ENCODE measurements around the gene PCA3. TPM values are rescaled to one million over a fixed set of nuclear protein-coding genes. Genes with fewer than 3 reads are reported as not detected.

PCA3 gene
- total and polyA plus RNA-seq, 12 donors, result 0.06 to 0.14 (median 0.07) TPM; not detected in 9

DNA sequence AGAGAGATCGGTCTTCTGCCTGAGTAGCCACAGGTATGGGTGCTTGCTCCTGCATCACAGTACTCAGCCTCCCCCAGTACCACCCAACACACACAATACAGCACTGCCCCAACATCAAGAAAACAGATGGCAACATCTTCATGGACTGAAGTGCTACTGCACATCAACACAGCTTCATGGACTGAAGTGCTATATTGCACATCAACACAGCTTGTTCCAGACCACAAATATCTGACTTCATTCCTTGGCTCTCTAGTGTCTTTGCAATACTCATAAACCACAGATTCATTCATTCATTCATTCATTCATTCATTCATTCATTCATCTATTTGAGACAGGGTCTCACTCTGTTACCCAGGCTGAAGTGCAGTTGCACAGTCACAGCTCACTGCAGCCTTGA is 31.1 kb upstream of the PCA3 start:
- H3K36me3 ChIP-seq (replicated peaks in 1 of 2), result no peaks in the 10 kb centered on the region
- no peak overlapping the region for H3K27ac ChIP-seq
- H3K27me3 ChIP-seq, result no peaks in the 10 kb centered on the region
- WGBS, 4 donors, result 87 to 100% (median 97%) methylated on average over 1 of the region's 1 CpG
- H3K9me3 ChIP-seq (replicated peaks in 1 of 3), result no peaks in the 10 kb centered on the region
- no peak for DNase-seq
- TF ChIP-seq, protein P1, sequence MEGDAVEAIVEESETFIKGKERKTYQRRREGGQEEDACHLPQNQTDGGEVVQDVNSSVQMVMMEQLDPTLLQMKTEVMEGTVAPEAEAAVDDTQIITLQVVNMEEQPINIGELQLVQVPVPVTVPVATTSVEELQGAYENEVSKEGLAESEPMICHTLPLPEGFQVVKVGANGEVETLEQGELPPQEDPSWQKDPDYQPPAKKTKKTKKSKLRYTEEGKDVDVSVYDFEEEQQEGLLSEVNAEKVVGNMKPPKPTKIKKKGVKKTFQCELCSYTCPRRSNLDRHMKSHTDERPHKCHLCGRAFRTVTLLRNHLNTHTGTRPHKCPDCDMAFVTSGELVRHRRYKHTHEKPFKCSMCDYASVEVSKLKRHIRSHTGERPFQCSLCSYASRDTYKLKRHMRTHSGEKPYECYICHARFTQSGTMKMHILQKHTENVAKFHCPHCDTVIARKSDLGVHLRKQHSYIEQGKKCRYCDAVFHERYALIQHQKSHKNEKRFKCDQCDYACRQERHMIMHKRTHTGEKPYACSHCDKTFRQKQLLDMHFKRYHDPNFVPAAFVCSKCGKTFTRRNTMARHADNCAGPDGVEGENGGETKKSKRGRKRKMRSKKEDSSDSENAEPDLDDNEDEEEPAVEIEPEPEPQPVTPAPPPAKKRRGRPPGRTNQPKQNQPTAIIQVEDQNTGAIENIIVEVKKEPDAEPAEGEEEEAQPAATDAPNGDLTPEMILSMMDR (IDR thresholded peaks at IDR 0.05), result no peak
- TF ChIP-seq POLR2A (IDR thresholded peaks at IDR 0.05), result no peak
- no peak overlapping the region for H3K4me3 ChIP-seq
- intact Hi-C loops (cut with DNase I), result no loop called here
- H3K4me1 ChIP-seq (replicated peaks in 1 of 2), result no peaks in the 10 kb centered on the region

DNA sequence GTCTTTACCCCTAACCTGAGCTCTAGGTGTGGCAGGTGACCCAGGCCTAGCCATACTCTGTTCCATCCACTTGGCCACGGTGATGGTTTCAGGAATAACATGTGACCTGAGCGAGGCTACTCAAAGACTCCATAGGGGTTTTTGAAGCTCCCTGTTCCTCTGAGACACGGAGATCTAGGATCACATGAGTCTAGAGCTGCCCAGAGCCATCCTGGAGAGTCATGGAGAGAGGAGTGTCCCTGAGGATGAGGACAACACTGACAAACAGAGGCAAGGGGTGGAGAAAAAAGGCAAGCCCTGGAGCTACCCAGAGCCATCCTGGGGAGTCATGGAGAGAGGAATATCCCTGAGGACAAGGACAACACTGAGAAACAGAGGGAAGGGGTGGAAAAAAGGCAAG is 29.5 kb upstream of the PCA3 start:
- DNase-seq, result no peak
- Histone ChIP-seq H3K27me3 (no peaks in the 10 kb centered on the region), H3K4me1 (replicated peaks in 1 of 2) (no peaks in the 10 kb centered on the region), H3K27ac (no peak overlapping the region), H3K9me3 (replicated peaks in 1 of 3) (no peaks in the 10 kb centered on the region), H3K4me3 (no peak overlapping the region), H3K36me3 (replicated peaks in 1 of 2) (no peaks in the 10 kb centered on the region)
- TF ChIP-seq, protein P1 (IDR thresholded peaks at IDR 0.05), result no peak
- no peak for TF ChIP-seq POLR2A (IDR thresholded peaks at IDR 0.05)
- intact Hi-C loops (cut with DNase I), result no loop called here
- 80 to 88% (median 87%) methylated on average over 3 of the region's 3 CpGs for WGBS, 4 donors

DNA sequence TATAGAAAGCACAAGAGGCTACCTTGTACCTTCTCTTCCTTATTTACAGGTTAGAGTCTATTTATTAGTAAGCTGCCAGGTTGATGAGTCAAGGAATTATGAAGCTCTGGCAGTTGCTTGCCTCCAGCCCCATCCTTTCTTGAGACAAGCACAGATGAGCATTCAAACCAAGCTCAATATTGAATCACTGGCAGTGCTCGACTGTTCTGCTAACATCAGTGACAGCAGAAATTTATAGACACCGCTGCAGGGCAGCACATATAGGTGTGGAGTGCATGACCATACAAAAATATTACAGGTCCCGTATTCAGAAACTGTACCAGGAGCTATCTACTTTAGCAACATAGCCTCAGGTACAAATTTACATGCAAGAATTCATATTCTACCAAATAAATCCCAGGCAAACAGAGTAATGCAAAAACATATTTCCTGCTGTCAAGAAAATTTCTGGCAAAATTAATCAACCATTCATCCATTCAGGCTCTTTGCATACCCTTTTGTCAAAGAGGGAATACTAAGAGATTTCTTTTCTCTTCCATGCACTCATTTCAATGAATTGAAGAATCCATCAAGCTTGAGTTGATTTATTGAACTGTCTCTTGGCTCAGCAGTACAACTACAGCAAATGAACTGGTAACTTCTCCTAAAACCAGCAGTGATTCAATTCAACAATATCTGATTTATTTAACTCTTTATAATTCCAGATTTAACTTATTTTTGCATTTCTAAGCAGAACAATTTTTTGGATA is 26.9 kb upstream of the PCA3 start:
- intact Hi-C loops (cut with DNase I), result no loop called here
- DNase-seq, result no peak
- Histone ChIP-seq H3K27me3 (no peaks in the 10 kb centered on the region), H3K4me3 (no peak overlapping the region), H3K27ac (no peak overlapping the region), H3K4me1 (replicated peaks in 1 of 2) (no peaks in the 10 kb centered on the region), H3K36me3 (replicated peaks in 1 of 2) (no peaks in the 10 kb centered on the region), H3K9me3 (replicated peaks in 1 of 3) (no peaks in the 10 kb centered on the region)
- TF ChIP-seq POLR2A (IDR thresholded peaks at IDR 0.05), result no peak
- TF ChIP-seq, protein P1 (IDR thresholded peaks at IDR 0.05), result no peak
- WGBS, 4 donors, result 59 to 74% (median 68%) methylated on average over 3 of the region's 3 CpGs

DNA sequence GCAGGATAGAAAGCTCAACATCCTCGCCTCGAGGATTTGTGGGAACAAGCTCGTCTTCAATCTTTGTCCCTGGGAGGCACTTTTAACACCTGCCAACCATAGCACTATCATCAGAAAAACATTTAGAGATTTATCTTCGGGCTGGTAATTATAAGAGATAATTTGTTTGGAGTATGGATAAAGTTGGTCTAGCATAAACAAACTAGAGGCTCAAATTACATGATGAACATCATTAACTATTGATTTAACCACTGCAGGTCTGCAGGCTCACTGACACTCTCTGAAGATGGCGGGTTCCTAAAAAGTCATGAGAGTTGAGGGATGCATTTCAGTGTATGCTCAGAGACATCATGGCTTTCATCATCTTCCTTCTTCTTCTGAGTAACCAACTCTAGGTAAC is 25.8 kb upstream of the PCA3 start:
- WGBS, 4 donors, result 63 to 72% (median 68%) methylated on average over 5 of the region's 5 CpGs
- TF ChIP-seq, protein P1 (IDR thresholded peaks at IDR 0.05), result no peak
- no peak for TF ChIP-seq POLR2A (IDR thresholded peaks at IDR 0.05)
- Histone ChIP-seq H3K9me3 (replicated peaks in 1 of 3) (no peaks in the 10 kb centered on the region), H3K27ac (no peak overlapping the region), H3K4me3 (no peak overlapping the region), H3K4me1 (replicated peaks in 1 of 2) (no peaks in the 10 kb centered on the region), H3K27me3 (no peaks in the 10 kb centered on the region), H3K36me3 (replicated peaks in 1 of 2) (no peaks in the 10 kb centered on the region)
- intact Hi-C loops (cut with DNase I), result no loop called here
- DNase-seq, result no peak
